Measurements from ENCODE around the gene RAB8B.

DNA sequence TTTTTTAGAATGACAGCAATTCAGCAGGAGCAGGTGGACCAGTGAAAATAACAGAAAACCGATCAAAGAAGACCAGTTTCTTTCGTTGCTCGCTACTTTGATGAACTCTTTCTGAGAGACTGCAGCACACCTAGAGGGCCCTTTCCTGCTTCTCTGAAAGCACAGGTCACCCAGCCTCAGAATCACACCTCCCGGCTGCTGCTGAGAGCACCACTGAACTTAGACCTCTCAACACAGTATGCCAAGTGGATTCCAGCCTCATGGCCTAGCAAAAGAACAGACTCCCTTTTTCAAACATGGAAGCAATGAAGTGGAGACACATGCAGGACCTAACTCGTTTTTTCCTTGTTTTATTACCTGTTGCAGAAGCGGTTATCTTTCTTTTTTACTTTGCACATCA, 74.1 kb downstream of the RAB8B start:
- TF ChIP-seq, protein P1, sequence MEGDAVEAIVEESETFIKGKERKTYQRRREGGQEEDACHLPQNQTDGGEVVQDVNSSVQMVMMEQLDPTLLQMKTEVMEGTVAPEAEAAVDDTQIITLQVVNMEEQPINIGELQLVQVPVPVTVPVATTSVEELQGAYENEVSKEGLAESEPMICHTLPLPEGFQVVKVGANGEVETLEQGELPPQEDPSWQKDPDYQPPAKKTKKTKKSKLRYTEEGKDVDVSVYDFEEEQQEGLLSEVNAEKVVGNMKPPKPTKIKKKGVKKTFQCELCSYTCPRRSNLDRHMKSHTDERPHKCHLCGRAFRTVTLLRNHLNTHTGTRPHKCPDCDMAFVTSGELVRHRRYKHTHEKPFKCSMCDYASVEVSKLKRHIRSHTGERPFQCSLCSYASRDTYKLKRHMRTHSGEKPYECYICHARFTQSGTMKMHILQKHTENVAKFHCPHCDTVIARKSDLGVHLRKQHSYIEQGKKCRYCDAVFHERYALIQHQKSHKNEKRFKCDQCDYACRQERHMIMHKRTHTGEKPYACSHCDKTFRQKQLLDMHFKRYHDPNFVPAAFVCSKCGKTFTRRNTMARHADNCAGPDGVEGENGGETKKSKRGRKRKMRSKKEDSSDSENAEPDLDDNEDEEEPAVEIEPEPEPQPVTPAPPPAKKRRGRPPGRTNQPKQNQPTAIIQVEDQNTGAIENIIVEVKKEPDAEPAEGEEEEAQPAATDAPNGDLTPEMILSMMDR (IDR thresholded peaks at IDR 0.05; ENCODE audit: insufficient read depth, low read length, poor library complexity, severe bottlenecking): no peak
- TF ChIP-seq EZH2phosphoT487 (conservative IDR thresholded peaks at IDR 0.05; ENCODE audit: low read length): no peak
